Measurements from ENCODE around the gene IRF3. TPM values are rescaled to one million over a fixed set of nuclear protein-coding genes. Genes with fewer than 3 reads are reported as not detected.

The IRF3 gene
- total RNA-seq, 2 donors from 2014 or later = 53.4 to 58.0 TPM

Small RNA genes within 50 kb of the gene (microRNA-seq; reads per million reads assigned to microRNA genes)
- 0.34 reads per million for gene MIR5088

Small RNA genes within 50 kb of the gene (small RNA-seq; reads per million reads assigned to genes)
- 0.09 to 0.20 reads per million in 2 donors for gene MIR5088

Other genes with a start within 250 kb of the IRF3 start
- gene PTH2, start 242.4 kb downstream of the IRF3 start, total RNA-seq = not detected
- not detected for gene GFY, start 240.5 kb downstream of the IRF3 start, total RNA-seq
- under 1 TPM; 0.09 to 0.40 TPM for gene SLC17A7, start 224.3 kb downstream of the IRF3 start, total RNA-seq
- 100 to 1,000 TPM in 1 of 2 donors, 10 to 100 TPM in 1; 93.0 to 123 TPM for gene PIH1D1, start 214.0 kb downstream of the IRF3 start, total RNA-seq
- 10 to 100 TPM; 24.3 to 42.0 TPM for gene ALDH16A1, start 212.6 kb downstream of the IRF3 start, total RNA-seq
- 10 to 100 TPM in 1 of 2 donors, 1 to 10 TPM in 1; 2.9 to 10.7 TPM for gene FLT3LG, start 191.6 kb downstream of the IRF3 start, total RNA-seq
- 1,000 to 10,000 TPM; 2,414 to 3,956 TPM for gene RPL13A, start 178.2 kb downstream of the IRF3 start, total RNA-seq
- gene RPS11, start 169.4 kb downstream of the IRF3 start, total RNA-seq = 1,000 to 10,000 TPM; 4,118 to 4,499 TPM
- 100 to 1,000 TPM; 140 to 153 TPM for gene FCGRT, start 153.2 kb downstream of the IRF3 start, total RNA-seq
- 10 to 100 TPM in 1 of 2 donors, 1 to 10 TPM in 1; 2.5 to 14.5 TPM for gene RCN3, start 137.9 kb downstream of the IRF3 start, total RNA-seq
- gene NOSIP, start 85.3 kb downstream of the IRF3 start, total RNA-seq = 10 to 100 TPM; 62.9 to 91.7 TPM
- gene PRRG2, start 84.5 kb downstream of the IRF3 start, total RNA-seq = 10 to 100 TPM in 1 of 2 donors, 1 to 10 TPM in 1; 8.1 to 22.5 TPM
- 10 to 100 TPM; 24.0 to 41.9 TPM for gene PRR12, start 74.7 kb downstream of the IRF3 start, total RNA-seq
- 10 to 100 TPM; 59.1 to 72.3 TPM for gene RRAS, start 25.7 kb downstream of the IRF3 start, total RNA-seq
- gene SCAF1, start 23.6 kb downstream of the IRF3 start, total RNA-seq = 10 to 100 TPM; 47.9 to 80.8 TPM
- 10 to 100 TPM; 11.6 to 11.7 TPM for gene BCL2L12, start 76 bp upstream of the IRF3 start, total RNA-seq
- gene PRMT1, start 11.4 kb upstream of the IRF3 start, total RNA-seq = 100 to 1,000 TPM; 142 to 300 TPM
- gene ADM5, start 23.7 kb upstream of the IRF3 start, total RNA-seq = 1 to 10 TPM in 1 of 2 donors, under 1 TPM in 1; 0.68 to 6.1 TPM
- gene CPT1C, start 25.3 kb upstream of the IRF3 start, total RNA-seq = 1 to 10 TPM in 1 of 2 donors, under 1 TPM in 1; 0.96 to 5.5 TPM
- 10 to 100 TPM in 1 of 2 donors, not detected in 1; 10.6 TPM for gene TSKS, start 97.4 kb upstream of the IRF3 start, total RNA-seq
- gene AP2A1, start 101.1 kb upstream of the IRF3 start, total RNA-seq = 100 to 1,000 TPM in 1 of 2 donors, 10 to 100 TPM in 1; 62.7 to 252 TPM
- 10 to 100 TPM; 39.2 to 45.4 TPM for gene FUZ, start 147.4 kb upstream of the IRF3 start, total RNA-seq
- gene MED25, start 152.4 kb upstream of the IRF3 start, total RNA-seq = 100 to 1,000 TPM in 1 of 2 donors, 10 to 100 TPM in 1; 38.4 to 173 TPM
- gene PTOV1, start 185.3 kb upstream of the IRF3 start, total RNA-seq = 100 to 1,000 TPM; 179 to 252 TPM
- gene PNKP, start 201.7 kb upstream of the IRF3 start, total RNA-seq = 100 to 1,000 TPM in 1 of 2 donors, 10 to 100 TPM in 1; 64.9 to 128 TPM
- 10 to 100 TPM; 27.6 to 30.2 TPM for gene AKT1S1, start 211.5 kb upstream of the IRF3 start, total RNA-seq
- gene TBC1D17, start 211.8 kb upstream of the IRF3 start, total RNA-seq = 10 to 100 TPM; 33.0 to 51.4 TPM
- gene IL4I1, start 231.0 kb upstream of the IRF3 start, total RNA-seq = 1 to 10 TPM in 1 of 2 donors, under 1 TPM in 1; 0.14 to 2.5 TPM

All from prostate gland (tissue), 2 donors.